Activated CD4-positive, alpha-beta T cell treated with anti-CD3 and anti-CD28 coated beads, Interleukin-2, amount 50 U/mL, for 48 hours (primary cell): ENCODE measurements around the gene NOA1.
"Not testable (repeated sequence)": the region's sequence is repeated elsewhere in the genome, so short reads cannot be mapped to it uniquely, and the experiment has no call there.

Source experiments
- DNase-seq, 2 experiments: peaks; one replicate each; pipeline ENCODE4 v3.0.0-alpha.2; 2020

NOA1 gene

GRCh38 chr4:56953680-56954520, 23.5 kb downstream of the NOA1 start:
- no peak for DNase-seq

DNA sequence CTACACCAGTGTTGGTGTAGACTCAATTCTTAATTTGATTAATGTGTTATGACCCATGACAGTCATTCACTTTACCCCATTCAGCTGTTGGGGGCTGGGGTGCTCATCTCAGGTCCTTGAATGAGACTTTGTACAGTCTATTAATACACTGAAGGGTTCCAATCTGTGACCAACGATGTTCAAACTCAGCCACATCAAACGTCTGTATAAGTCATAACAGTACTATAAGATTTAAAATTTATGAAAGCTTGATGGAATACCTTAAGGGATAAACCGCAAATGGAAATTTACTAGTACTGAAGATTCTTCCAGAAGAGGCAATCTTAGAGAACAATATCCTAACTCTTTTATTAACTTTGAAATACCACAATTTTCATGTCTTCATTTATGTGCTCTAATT, 36.0 kb downstream of the NOA1 start:
- DNase-seq = no peak

DNA sequence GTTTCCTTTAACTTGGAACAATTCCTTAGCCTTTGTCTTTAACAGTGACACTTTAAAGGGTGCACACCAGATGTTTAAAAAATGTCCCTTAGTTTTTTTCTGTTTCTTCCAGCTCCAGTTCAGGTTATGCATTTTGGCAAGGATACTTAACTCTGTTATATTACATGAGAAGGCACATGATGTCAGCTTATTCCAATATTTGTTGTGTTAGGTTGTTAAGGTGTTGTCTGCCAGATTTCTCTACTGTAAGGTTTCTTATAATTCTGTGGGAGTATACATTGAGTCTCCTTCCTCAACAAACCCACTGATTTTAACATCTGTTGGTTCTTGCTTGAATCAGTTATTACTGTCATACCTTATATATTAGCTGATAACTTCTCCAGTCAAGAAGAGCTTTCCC, 36.4 kb downstream of the NOA1 start:
- no peak for DNase-seq

DNA sequence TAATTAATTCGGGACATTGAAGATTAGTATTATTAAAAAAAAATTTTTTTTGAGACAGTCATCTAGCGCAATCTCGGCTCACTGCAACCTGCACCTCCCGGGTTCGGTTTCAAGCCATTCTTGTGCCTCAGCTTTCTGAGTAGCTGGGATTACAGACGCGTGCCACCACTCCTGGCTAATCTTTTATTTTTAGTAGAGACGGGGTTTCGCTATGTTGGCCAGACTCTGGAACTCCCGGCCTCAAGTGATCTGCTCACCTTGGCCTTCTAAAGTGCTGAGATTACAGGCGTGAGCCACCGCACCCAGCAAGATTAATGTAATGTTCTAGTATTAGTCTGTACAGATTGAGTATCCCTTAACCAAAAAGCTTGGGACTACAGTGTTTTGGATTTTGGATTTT, 37.0 kb downstream of the NOA1 start:
- DNase-seq = no peak

- DNase-seq = not testable (repeated sequence)
Observed at GRCh38 chr4:56939826-56940225, 37.6 kb downstream of the NOA1 start.

- no peak for DNase-seq
Observed at GRCh38 chr4:56937262-56937661, 40.1 kb downstream of the NOA1 start.

DNA sequence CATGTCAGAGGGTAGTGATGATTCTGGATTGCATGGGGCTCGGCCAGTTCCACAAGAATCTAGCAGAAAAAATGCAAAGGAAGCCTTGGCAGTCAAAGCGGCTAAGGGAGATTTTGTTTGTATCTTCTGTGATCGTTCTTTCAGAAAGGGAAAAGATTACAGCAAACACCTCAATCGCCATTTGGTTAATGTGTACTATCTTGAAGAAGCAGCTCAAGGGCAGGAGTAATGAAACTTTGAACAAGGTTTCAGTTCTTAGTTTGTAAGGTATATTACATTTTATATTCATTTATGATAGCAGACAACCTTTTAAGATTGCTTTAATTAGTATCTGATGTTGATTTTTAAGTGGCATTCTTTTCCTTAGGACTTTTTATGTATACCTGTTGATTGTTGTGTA, 45.5 kb downstream of the NOA1 start:
- DNase-seq = no peak

DNA sequence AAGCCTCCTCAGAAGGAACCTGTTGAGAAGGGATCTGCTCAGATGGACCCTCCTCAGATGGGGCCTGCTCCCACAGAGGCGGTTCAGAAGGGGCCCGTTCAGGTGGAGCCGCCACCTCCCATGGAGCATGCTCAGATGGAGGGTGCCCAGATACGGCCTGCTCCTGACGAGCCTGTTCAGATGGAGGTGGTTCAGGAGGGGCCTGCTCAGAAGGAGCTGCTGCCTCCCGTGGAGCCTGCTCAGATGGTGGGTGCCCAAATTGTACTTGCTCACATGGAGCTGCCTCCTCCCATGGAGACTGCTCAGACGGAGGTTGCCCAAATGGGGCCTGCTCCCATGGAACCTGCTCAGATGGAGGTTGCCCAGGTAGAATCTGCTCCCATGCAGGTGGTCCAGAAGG, 46.8 kb downstream of the NOA1 start:
- no peak for DNase-seq

- DNase-seq = no peak
Observed at GRCh38 chr4:56927196-56927595, 50.2 kb downstream of the NOA1 start.

DNA sequence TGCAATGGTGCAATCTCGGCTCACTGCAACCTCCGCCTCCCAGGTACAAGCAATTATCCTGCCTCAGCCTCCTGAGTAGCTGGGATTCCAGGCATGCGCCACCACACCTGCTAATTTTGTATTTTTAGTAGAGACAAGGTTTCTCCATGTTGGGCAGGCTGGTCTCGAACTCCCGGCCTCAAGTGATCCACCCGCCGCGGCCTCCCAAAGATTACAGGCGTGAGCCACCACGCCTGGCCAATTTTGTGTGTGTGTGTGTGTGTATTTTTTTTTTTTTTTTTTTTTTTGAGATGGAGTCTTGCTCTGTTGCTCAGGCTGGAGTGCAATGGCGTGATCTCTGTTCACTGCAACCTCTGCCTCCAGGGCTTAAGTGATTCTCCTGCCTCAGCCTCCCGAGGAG, 62.4 kb downstream of the NOA1 start:
- not testable (repeated sequence) for DNase-seq

DNA sequence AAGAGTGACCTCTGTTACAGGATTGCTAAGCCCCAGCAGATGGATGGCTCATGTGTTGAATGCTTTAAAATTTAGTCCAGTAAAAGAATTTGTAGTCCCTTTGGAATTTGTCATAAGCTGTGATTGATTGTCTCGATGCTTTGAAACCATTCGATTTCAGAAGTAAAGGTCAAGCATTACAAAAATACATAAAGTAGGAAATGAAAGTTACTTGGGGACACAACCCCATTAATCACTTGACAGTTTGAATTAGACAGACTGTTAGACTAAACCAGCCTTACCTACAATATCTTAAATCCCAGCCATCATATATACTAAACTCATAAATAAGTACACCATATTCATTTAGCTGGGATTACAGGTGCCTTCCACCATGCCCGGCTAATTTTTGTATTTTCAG, 63.1 kb downstream of the NOA1 start:
- no peak for DNase-seq
